Ovary (tissue), 3 donors: Measurements from ENCODE around the gene SLIT1.

Experiments used
- CTCF ChIP-seq, 3 donors: fragments of 450-650 bp in 2 of 3; fragments of 200-600 bp in 1 of 3; IDR thresholded peaks; one replicate each; pipeline versions ENCODE4 v1.5.1 to v1.8.0; 2016 to 2022; ENCODE audit warnings: antibody characterized with exemption in 3 of 3, mild to moderate bottlenecking in 1 of 3
- EP300 ChIP-seq: sonication (generic); formaldehyde crosslinking; IDR thresholded peaks from one replicate; pipeline ENCODE4 v1.6.1; 2017; ENCODE audit warnings: antibody characterized with exemption
- POLR2A ChIP-seq: fragments of 450-650 bp; IDR thresholded peaks from one replicate; pipeline ENCODE4 v1.6.1; 2017; ENCODE audit warnings: antibody characterized with exemption, mild to moderate bottlenecking, moderate library complexity
- donor health status: DM: no; HTN: no; CAD: no.

- no peak for TF ChIP-seq POLR2A
- no peak for TF ChIP-seq CTCF (IDR thresholded peaks at IDR 0.05)
- TF ChIP-seq EP300, result no peak
These were observed 106.8 kb downstream of the SLIT1 start for GRCh38 chr10:97078938-97079445.
